Stomach smooth muscle (tissue), 2 donors: ENCODE data around the gene SULT1A3.
"Not testable (repeated sequence)": the region's sequence is repeated elsewhere in the genome, so short reads cannot be mapped to it uniquely, and the experiment has no call there.

ENCODE experiments used
- H3K27ac ChIP-seq: one replicate; pipeline ENCODE4 v1.7.0; 2013; ENCODE audit warnings: mild to moderate bottlenecking, low read length, inconsistent platforms
- H3K27me3 ChIP-seq, 2 donors: one replicate each; pipeline ENCODE4 v1.7.0; 2013; ENCODE audit warnings: low read length in 2 of 2; ENCODE audit not compliant: insufficient read depth in 2 of 2, control insufficient read depth in 1 of 2
- H3K36me3 ChIP-seq, 2 donors: one replicate each; pipeline ENCODE4 v1.7.0; 2013; ENCODE audit warnings: low read length in 2 of 2; ENCODE audit not compliant: control insufficient read depth in 2 of 2, insufficient read depth in 2 of 2
- H3K4me1 ChIP-seq: one replicate; pipeline ENCODE4 v1.7.0; 2013; ENCODE audit warnings: low read length; ENCODE audit not compliant: control insufficient read depth, insufficient read depth
- H3K4me3 ChIP-seq, 2 donors: one replicate each; pipeline ENCODE4 v1.7.0; 2013; ENCODE audit warnings: low read length in 2 of 2
- H3K9ac ChIP-seq, 2 donors: one replicate each; pipeline ENCODE4 v1.7.0; 2013; ENCODE audit warnings: low read length in 2 of 2, mild to moderate bottlenecking in 1 of 2
- H3K9me3 ChIP-seq, 2 donors: one replicate each; pipeline ENCODE4 v1.7.0; 2013; ENCODE audit warnings: low read length in 2 of 2; ENCODE audit not compliant: control insufficient read depth in 2 of 2
- donor health status: healthy.
- donor health status: Pancreatic carcinoma.

The SULT1A3 gene

GRCh38 chr16:30176876-30177275 is 22.2 kb upstream of the SULT1A3 start:
- not testable (repeated sequence) for H3K4me3 ChIP-seq, H3K9ac ChIP-seq, H3K27me3 ChIP-seq, H3K4me1 ChIP-seq, H3K9me3 ChIP-seq, H3K36me3 ChIP-seq, H3K27ac ChIP-seq

- no peaks in the 10 kb centered on the region for H3K27me3 ChIP-seq
- no peaks in the 10 kb centered on the region for H3K9me3 ChIP-seq
- no peak overlapping the region for H3K4me3 ChIP-seq
- no peak overlapping the region for H3K27ac ChIP-seq
- H3K36me3 ChIP-seq = no peaks in the 10 kb centered on the region
- H3K9ac ChIP-seq = no peak overlapping the region
- peaks cover 6% of the 10 kb centered on the region for H3K4me1 ChIP-seq
Observed at GRCh38 chr16:30179195-30179594, 19.9 kb upstream of the SULT1A3 start.

- H3K9me3 ChIP-seq = no peaks in the 10 kb centered on the region
- H3K9ac ChIP-seq = no peak overlapping the region
- no peak overlapping the region for H3K27ac ChIP-seq
- no peaks in the 10 kb centered on the region for H3K27me3 ChIP-seq
- H3K36me3 ChIP-seq = no peaks in the 10 kb centered on the region
- H3K4me1 ChIP-seq = peaks cover 9% of the 10 kb centered on the region
- H3K4me3 ChIP-seq = no peak overlapping the region
Observed at GRCh38 chr16:30179931-30180330, 19.1 kb upstream of the SULT1A3 start.

- no peaks in the 10 kb centered on the region for H3K9me3 ChIP-seq
- H3K4me1 ChIP-seq = peaks cover 9% of the 10 kb centered on the region
- H3K4me3 ChIP-seq = no peak overlapping the region
- H3K27ac ChIP-seq = no peak overlapping the region
- H3K9ac ChIP-seq = no peak overlapping the region
- H3K27me3 ChIP-seq = no peaks in the 10 kb centered on the region
- no peaks in the 10 kb centered on the region for H3K36me3 ChIP-seq
Observed at GRCh38 chr16:30180741-30181140, 18.3 kb upstream of the SULT1A3 start.

GRCh38 chr16:30183233-30184095 is 15.6 kb upstream of the SULT1A3 start, which contains the start of gene CORO1A:
CORO1A (plus strand) TSS chr16:30183602; CDS start chr16:30185210, 1,608 bp downstream.
- Histone ChIP-seq H3K36me3 (no peaks in the 10 kb centered on the region), H3K4me1 (peaks cover 9% of the 10 kb centered on the region), H3K27ac (no peak within 1 kb of the TSS), H3K9ac (peak within 1 kb of the TSS; percentile 59 to 62), H3K4me3 (peak within 1 kb of the TSS; percentile 59 to 73), H3K9me3 (no peaks in the 10 kb centered on the region), H3K27me3 (peaks cover 0 to 2% of the 10 kb centered on the region in 2 donors)

GRCh38 chr16:30184096-30184890 is 14.8 kb upstream of the SULT1A3 start:
- Histone ChIP-seq H3K36me3 (no peaks in the 10 kb centered on the region), H3K9ac (no peak overlapping the region), H3K4me3 (peak overlapping the region in 1 of 2 donors; percentile 73), H3K27me3 (peaks cover 0 to 2% of the 10 kb centered on the region in 2 donors), H3K9me3 (no peaks in the 10 kb centered on the region), H3K4me1 (peaks cover 9% of the 10 kb centered on the region), H3K27ac (no peak overlapping the region)

GRCh38 chr16:30184891-30185682 is 14.0 kb upstream of the SULT1A3 start:
- Histone ChIP-seq H3K27ac (no peak overlapping the region), H3K9me3 (no peaks in the 10 kb centered on the region), H3K36me3 (no peaks in the 10 kb centered on the region), H3K27me3 (peaks cover 0 to 2% of the 10 kb centered on the region in 2 donors), H3K9ac (no peak overlapping the region), H3K4me3 (peak overlapping the region in 1 of 2 donors; percentile 44), H3K4me1 (peaks cover 9% of the 10 kb centered on the region)

- Histone ChIP-seq H3K9ac (no peak overlapping the region), H3K4me1 (peaks cover 9% of the 10 kb centered on the region)
Observed at GRCh38 chr16:30185683-30186421, 13.2 kb upstream of the SULT1A3 start.

GRCh38 chr16:30186444-30186781 is 12.6 kb upstream of the SULT1A3 start:
- Histone ChIP-seq H3K27me3 (peaks cover 0 to 2% of the 10 kb centered on the region in 2 donors), H3K27ac (no peak overlapping the region), H3K36me3 (no peaks in the 10 kb centered on the region), H3K9ac (no peak overlapping the region), H3K9me3 (no peaks in the 10 kb centered on the region), H3K4me1 (peaks cover 9% of the 10 kb centered on the region), H3K4me3 (no peak overlapping the region)

More at GRCh38 chr16:30185683-30186421, 13.2 kb upstream of the SULT1A3 start:
- Histone ChIP-seq H3K27ac (no peak overlapping the region), H3K36me3 (no peaks in the 10 kb centered on the region), H3K4me3 (no peak overlapping the region), H3K9me3 (no peaks in the 10 kb centered on the region), H3K27me3 (peaks cover 0 to 2% of the 10 kb centered on the region in 2 donors)
